ENCODE results near the gene DBNL.

DNA sequence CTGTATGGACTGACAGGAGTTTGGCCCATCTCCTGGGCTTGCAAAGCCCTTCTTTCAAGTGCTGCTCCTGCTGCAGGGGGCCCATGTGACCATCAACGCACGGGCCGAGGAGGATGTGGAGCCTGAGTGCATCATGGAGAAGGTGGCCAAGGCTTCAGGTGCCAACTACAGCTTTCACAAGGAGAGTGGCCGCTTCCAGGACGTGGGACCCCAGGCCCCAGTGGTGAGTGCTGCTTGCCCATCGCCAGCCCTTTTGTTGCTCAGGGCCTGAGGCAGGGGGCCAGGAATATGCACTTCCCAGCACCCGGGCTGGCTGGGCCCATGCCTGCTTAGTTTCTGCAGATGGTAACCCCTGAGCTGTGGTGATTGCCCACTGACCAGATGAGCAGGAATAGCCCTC, 12.2 kb downstream of the DBNL start:
- TF ChIP-seq EP300 (IDR thresholded peaks at IDR 0.05; ENCODE audit: borderline replicate concordance) (no peak), RAD21 (IDR thresholded peaks at IDR 0.05; ENCODE audit: low read depth) (no peak), YY1 (IDR thresholded peaks at IDR 0.05; ENCODE audit: low read depth) (no peak), REST (IDR thresholded peaks at IDR 0.05; ENCODE audit: low read depth) (no peak), CREB1 (IDR thresholded peaks at IDR 0.05; ENCODE audit: low read depth) (no peak), MAX (IDR thresholded peaks at IDR 0.05) (no peak), TAF1 (IDR thresholded peaks at IDR 0.05; ENCODE audit: low read depth) (no peak)

All from Ishikawa (cell line).